ENCODE results near the gene DOCK3. TPM values are rescaled to one million over a fixed set of nuclear protein-coding genes. Genes with fewer than 3 reads are reported as not detected.

The DOCK3 gene
- total RNA-seq, 2 donors from 2014 or later = 7.7 to 8.5 TPM

- Histone ChIP-seq H3K27ac (ENCODE audit: low read depth, low read length) (no peak overlapping the region), H3K4me1 (ENCODE audit: control insufficient read depth, insufficient read depth, low read length) (no peaks in the 10 kb centered on the region), H3K36me3 (ENCODE audit: control insufficient read depth, insufficient read depth, low read length) (no peaks in the 10 kb centered on the region), H3K27me3 (ENCODE audit: control insufficient read depth, insufficient read depth, low read length, poor library complexity, severe bottlenecking) (no peaks in the 10 kb centered on the region), H3K4me3 (ENCODE audit: low read length) (no peak overlapping the region), H3K9me3 (ENCODE audit: control insufficient read depth, low read length) (no peaks in the 10 kb centered on the region), H3K9ac (ENCODE audit: extremely low read depth, low read length, poor library complexity, severe bottlenecking) (no peak overlapping the region)
- Mint-ChIP-seq H3K27me3 (ENCODE audit: insufficient read depth) (no peaks in the 10 kb centered on the region), H3K4me3 (no peak overlapping the region), H3K27ac (no peak overlapping the region), H3K4me1 (peaks cover 3% of the 10 kb centered on the region), H3K36me3 (ENCODE audit: low read depth) (no peaks in the 10 kb centered on the region), H3K9me3 (peaks cover 3% of the 10 kb centered on the region)
- 75 to 100% methylated on average over 1 of the region's 1 CpG for WGBS, 2 experiments (ENCODE audit: insufficient coverage in 1 of 2, insufficient read length in 1 of 2)
- TF ChIP-seq, protein P1, sequence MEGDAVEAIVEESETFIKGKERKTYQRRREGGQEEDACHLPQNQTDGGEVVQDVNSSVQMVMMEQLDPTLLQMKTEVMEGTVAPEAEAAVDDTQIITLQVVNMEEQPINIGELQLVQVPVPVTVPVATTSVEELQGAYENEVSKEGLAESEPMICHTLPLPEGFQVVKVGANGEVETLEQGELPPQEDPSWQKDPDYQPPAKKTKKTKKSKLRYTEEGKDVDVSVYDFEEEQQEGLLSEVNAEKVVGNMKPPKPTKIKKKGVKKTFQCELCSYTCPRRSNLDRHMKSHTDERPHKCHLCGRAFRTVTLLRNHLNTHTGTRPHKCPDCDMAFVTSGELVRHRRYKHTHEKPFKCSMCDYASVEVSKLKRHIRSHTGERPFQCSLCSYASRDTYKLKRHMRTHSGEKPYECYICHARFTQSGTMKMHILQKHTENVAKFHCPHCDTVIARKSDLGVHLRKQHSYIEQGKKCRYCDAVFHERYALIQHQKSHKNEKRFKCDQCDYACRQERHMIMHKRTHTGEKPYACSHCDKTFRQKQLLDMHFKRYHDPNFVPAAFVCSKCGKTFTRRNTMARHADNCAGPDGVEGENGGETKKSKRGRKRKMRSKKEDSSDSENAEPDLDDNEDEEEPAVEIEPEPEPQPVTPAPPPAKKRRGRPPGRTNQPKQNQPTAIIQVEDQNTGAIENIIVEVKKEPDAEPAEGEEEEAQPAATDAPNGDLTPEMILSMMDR (conservative IDR thresholded peaks at IDR 0.05) = no peak
- no peak for DNase-seq
These were observed 388.3 kb downstream of the DOCK3 start for GRCh38 chr3:51063053-51063452.

- Mint-ChIP-seq H3K4me1 (peaks cover 8% of the 10 kb centered on the region), H3K27me3 (ENCODE audit: insufficient read depth) (no peaks in the 10 kb centered on the region), H3K27ac (no peak overlapping the region), H3K4me3 (no peak overlapping the region), H3K36me3 (ENCODE audit: low read depth) (no peaks in the 10 kb centered on the region), H3K9me3 (no peaks in the 10 kb centered on the region)
- TF ChIP-seq, protein P1 (conservative IDR thresholded peaks at IDR 0.05) = no peak
- H3K4me3 ChIP-seq (ENCODE audit: low read length) = peak overlapping the region; percentile 46
- H3K4me1 ChIP-seq (ENCODE audit: control insufficient read depth, insufficient read depth, low read length) = no peaks in the 10 kb centered on the region
- no peak overlapping the region for H3K9ac ChIP-seq (ENCODE audit: extremely low read depth, low read length, poor library complexity, severe bottlenecking)
- no peak for DNase-seq
- H3K27ac ChIP-seq (ENCODE audit: low read depth, low read length) = no peak overlapping the region
- no peaks in the 10 kb centered on the region for H3K9me3 ChIP-seq (ENCODE audit: control insufficient read depth, low read length)
- no peaks in the 10 kb centered on the region for H3K27me3 ChIP-seq (ENCODE audit: control insufficient read depth, insufficient read depth, low read length, poor library complexity, severe bottlenecking)
- H3K36me3 ChIP-seq (ENCODE audit: control insufficient read depth, insufficient read depth, low read length) = no peaks in the 10 kb centered on the region
- 98% methylated on average over 2 of the region's 2 CpGs; no CpG with 5 or more reads in 1 of the 2 experiments for WGBS, 2 experiments (ENCODE audit: insufficient coverage in 1 of 2, insufficient read length in 1 of 2)
These were observed 400.6 kb downstream of the DOCK3 start for GRCh38 chr3:51075221-51075775.

- no peak overlapping the region for H3K27ac ChIP-seq (ENCODE audit: low read depth, low read length)
- no peaks in the 10 kb centered on the region for H3K27me3 ChIP-seq (ENCODE audit: control insufficient read depth, insufficient read depth, low read length, poor library complexity, severe bottlenecking)
- no peak overlapping the region for H3K9ac ChIP-seq (ENCODE audit: extremely low read depth, low read length, poor library complexity, severe bottlenecking)
- peaks cover 16% of the 10 kb centered on the region for H3K36me3 ChIP-seq (ENCODE audit: control insufficient read depth, insufficient read depth, low read length)
- Mint-ChIP-seq H3K27me3 (ENCODE audit: insufficient read depth) (peaks cover 8% of the 10 kb centered on the region), H3K4me3 (no peak overlapping the region), H3K9me3 (peaks cover 56% of the 10 kb centered on the region), H3K27ac (no peak overlapping the region), H3K36me3 (ENCODE audit: low read depth) (peaks cover 39% of the 10 kb centered on the region), H3K4me1 (no peaks in the 10 kb centered on the region)
- peaks cover 59% of the 10 kb centered on the region for H3K9me3 ChIP-seq (ENCODE audit: control insufficient read depth, low read length)
- TF ChIP-seq, protein P1 (conservative IDR thresholded peaks at IDR 0.05) = peak; percentile 41
- peak overlapping the region; percentile 28 for H3K4me3 ChIP-seq (ENCODE audit: low read length)
- no peaks in the 10 kb centered on the region for H3K4me1 ChIP-seq (ENCODE audit: control insufficient read depth, insufficient read depth, low read length)
- DNase-seq = no peak
- 83 to 93% methylated on average over 1 to 2 of the region's 2 CpGs for WGBS, 2 experiments (ENCODE audit: insufficient coverage in 1 of 2, insufficient read length in 1 of 2)
These were observed 407.6 kb downstream of the DOCK3 start for GRCh38 chr3:51082363-51082762.
